GM19025 (cell line): ENCODE measurements around the gene GULP1.
"Not testable (repeated sequence)": the region's sequence is repeated elsewhere in the genome, so short reads cannot be mapped to it uniquely, and the experiment has no call there.

Source experiments
- ATAC-seq: cut with Tn5 transposase; IDR thresholded peaks from one replicate; pipeline ENCODE4 v1.9.1; 2021; ENCODE audit warnings: mild to moderate bottlenecking, low read depth, moderate library complexity; ENCODE audit not compliant: unreplicated experiment

GULP1 gene

GRCh38 chr2:188456114-188456909 is 164.6 kb downstream of the GULP1 start:
- no peak for ATAC-seq

DNA sequence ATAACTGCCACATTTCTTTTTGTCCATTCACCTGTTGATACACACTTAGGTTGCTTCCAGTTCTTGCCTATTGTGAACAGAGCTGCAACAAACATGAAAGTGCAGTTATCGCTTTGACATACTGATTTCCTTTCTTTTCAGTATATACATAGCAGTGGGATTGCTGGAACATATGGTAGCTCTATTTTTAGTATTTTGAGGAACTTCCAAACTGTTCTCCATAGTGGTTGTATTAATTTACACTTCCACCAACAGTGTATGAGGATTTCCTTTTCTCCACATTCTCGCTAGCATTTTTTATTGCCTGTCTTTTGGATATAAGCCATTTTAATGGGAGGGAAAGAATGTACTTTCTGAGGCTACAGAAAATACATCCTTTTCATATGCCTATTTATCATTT is 167.4 kb downstream of the GULP1 start:
- ATAC-seq: no peak

- ATAC-seq: not testable (repeated sequence)
Measured at GRCh38 chr2:188466078-188466477, 174.4 kb downstream of the GULP1 start.

DNA sequence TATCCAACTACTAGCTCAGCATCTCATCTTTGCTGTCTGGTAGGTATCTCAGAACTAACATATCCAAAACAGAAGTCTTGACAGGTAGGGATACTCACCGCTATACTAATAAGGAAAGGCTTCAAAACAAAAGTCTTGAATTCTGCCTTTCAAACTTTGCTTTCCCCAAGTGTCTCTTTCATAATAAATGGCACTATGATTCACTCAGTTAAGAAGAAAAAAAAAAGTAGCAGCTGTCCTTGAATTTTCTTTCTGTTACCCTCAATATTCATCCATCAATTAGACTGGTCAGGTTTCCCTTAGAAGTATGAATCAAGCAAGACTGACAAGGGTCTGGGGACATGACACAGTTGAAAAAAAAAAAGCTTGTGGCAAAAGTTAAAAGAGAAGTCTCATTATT is 175.1 kb downstream of the GULP1 start:
- no peak for ATAC-seq

- no peak for ATAC-seq
Measured at GRCh38 chr2:188471166-188471565, 179.5 kb downstream of the GULP1 start.

GRCh38 chr2:188473306-188473705 is 181.6 kb downstream of the GULP1 start:
- no peak for ATAC-seq

DNA sequence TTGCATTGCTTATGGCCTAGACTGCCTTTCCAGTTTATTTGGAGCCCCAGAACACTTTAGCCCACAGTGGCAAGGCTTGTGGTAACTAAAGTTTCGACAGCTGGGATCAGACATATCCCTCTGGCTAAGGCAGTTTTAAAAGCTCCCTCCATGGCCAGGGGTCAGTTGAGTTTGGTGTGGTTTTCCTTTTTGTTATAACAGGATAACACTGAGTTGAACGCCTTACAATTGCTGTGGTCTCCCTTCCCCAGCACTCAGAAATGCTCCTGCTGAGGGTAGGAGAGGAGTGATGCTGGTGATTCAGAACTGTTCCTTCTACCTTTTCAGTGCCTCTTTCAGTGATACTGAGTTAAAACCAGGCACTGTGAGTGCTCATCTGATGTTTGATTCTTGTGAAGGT is 182.6 kb downstream of the GULP1 start:
- no peak for ATAC-seq

- ATAC-seq: peak; percentile 35
Measured at GRCh38 chr2:188475945-188476344, 184.3 kb downstream of the GULP1 start.

GRCh38 chr2:188477564-188478103 is 186.0 kb downstream of the GULP1 start:
- ATAC-seq: no peak

DNA sequence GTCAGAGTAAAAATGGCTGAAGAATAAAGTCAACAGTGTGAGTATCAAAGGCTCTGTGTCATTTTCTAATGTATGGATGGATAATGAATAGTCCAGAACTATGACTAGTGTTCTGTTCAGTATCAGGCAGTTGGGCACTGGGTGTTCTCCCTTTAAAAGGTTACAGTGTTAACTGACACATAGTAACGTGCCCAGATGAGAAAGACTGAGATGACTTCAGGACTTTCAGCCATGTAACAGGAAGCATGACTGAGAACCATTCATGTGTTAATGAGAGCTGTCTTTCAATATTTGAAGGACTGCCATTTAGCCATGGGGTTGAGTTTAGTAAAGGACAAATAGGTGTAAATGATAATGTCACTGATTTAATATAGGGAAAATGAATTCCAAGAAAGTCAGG is 187.1 kb downstream of the GULP1 start:
- ATAC-seq: peak; percentile 98

DNA sequence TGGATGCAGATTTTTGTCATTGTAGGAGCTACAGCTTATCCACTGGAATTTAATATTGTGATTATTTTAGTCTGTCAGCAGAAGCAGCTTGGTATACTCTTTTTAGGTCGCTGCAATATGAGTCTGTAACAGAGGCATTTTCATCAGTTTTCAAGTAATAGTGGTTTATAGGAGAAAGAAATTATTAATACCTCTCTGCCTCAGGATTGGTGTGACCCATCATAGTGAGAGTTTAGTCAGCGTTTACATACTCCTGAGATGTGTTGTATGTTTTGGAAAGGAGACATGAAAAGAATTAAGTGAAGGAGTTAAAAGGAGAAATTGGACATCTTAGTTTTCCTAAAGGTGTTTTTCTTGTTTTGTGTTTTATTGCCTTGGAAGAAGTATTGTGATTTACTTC is 189.8 kb downstream of the GULP1 start:
- ATAC-seq: no peak

DNA sequence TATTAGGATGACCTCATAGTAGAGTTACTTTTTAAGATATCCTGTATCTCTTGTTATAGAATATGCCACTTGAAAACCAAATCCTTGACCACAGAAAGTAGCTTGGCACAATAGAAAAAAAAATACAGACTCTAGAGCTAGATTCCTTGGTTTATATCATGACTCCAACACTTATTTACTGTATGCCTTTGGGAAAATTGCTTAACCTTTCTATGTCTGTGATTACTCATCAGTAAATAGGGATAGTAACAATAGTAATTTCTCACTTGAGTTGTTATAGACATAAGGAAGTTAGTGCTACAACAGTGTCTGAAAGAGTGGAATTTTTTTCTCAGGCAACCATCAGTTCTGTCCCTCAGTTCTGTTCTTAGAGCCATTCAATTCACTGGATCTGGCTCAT is 193.8 kb downstream of the GULP1 start:
- no peak for ATAC-seq

DNA sequence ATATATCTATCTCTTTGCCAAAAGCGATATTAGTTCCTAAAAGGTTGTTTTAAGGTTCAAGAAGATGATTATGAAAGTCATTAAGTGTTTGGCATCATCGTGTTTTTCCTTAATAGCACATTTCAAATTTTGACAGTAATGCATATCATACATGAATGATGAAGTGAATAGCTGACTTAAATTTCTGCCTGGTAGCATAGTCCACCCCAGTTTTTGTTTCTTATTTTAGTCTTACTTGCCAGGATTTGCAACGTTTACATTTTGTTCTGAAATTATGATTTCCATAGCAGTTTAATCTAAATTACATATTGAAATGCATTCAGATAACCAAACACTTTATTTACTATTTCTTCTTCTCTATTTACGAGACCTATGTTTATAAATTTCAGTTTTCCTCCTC is 201.1 kb downstream of the GULP1 start:
- no peak for ATAC-seq

- ATAC-seq: no peak
Measured at GRCh38 chr2:188494906-188495305, 203.2 kb downstream of the GULP1 start.

DNA sequence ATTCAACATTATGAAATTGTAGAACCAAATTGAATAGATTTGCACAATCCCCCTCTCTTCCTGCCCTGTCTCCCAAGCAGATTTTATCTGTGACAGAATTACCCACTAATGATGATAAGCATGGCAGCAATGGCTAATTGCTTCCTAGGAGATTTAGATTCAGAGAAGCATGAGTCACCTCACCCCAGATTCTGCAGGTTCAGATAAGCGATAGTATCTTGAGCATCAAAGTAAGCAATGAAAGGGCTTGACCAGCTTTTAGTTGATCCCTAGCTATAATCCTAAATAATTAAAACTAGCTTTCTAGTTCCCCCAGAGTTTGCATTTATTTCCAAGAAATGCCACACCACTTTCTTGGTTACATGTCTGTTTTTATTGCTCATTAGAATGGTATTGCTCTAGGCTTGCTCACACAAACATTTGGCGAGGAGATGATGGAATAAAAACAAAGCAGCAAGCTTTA is 204.3 kb downstream of the GULP1 start:
- ATAC-seq: no peak

DNA sequence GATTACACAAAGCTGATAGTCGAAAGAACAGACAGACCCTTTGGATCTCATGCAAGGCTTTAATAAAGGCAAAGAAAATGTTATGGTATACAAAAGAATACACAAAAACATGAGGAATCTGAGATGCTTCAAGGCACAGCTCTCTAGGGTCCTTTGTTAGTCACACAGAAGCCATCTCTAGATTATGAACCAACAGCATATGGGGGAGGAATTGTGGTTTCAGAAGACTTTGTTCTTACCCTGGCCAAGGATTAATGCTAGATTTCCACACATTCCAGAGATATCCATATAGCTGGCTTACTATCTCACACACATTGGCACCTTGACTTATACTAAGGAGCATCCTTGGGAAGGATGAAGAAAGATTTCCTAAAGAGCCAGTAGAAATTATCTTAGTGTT is 206.1 kb downstream of the GULP1 start:
- no peak for ATAC-seq

DNA sequence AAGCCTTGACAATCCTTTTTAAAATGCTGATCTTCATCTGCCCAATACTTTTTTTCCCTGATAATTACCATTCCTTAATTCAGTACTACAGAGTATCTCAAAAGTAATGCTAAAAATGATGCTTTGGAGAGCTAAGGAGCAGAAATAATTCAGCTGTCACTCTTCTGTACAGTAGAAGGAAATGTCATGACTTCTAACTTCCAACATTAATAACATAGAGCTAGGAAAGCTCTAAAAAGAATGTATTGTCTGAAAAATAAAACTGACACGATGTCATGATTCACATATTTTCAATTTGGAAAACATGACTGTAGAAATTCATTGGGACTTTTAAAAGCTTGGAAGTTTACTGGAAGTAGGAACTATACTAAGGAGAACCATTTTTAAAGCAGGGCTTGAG is 212.3 kb downstream of the GULP1 start:
- no peak for ATAC-seq

DNA sequence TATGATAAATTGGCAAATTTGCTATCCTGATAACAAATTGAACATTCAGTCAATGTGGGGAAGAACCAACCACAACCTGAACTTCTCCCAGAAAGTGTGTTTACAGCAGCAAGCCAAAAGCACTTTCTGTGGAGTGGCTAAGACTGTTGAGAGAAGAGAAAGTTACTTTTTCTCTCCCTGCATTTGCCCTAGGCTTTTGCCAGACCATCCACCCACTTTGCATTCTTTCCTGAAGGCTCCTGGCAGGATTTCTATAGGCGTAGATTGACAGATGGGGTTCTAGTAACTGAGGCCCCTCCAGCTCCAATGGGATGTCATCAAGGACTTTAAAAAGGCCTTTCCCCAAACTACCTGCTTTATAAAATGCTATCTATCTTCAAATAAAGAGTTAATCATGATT is 215.2 kb downstream of the GULP1 start:
- no peak for ATAC-seq

DNA sequence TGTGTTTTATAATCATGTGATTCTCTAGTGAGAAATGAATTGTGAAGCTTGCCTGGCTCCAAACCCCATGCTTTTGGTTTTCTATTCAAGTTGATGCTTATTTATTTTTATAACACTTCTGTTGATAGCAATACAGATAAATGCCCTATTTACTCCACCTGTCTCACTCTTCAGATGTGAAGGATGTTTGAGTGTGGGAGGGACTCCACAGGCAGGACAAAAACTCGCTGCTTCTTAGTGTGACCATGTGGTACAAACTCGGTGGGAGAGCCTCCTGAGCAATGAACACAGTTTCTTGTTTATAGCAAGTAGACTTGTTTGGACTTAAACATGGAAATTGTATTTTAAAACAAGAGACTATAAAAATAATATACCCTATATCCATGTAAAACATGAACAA is 219.7 kb downstream of the GULP1 start:
- no peak for ATAC-seq

- ATAC-seq: no peak
Measured at GRCh38 chr2:188512456-188512855, 220.8 kb downstream of the GULP1 start.

GRCh38 chr2:188515918-188516317 is 224.2 kb downstream of the GULP1 start:
- ATAC-seq: no peak

GRCh38 chr2:188517549-188518215 is 226.0 kb downstream of the GULP1 start:
- no peak for ATAC-seq
